KMS-11 (cell line): Measurements from ENCODE around the gene HS3ST5.

ENCODE experiments used
- H2AFZ ChIP-seq: fragments of 200-600 bp; sonication (generic); 2 replicates; pipeline ENCODE4 v1.6.1; 2016; ENCODE audit warnings: antibody characterized with exemption, mixed run types, low read depth
- H3K27ac ChIP-seq: fragments of 200-600 bp; sonication (generic); 2 replicates; pipeline ENCODE4 v1.6.1; 2016; ENCODE audit warnings: mild to moderate bottlenecking, mixed run types
- H3K27me3 ChIP-seq: fragments of 200-600 bp; sonication (generic); 2 replicates; pipeline ENCODE4 v1.6.1; 2017; ENCODE audit warnings: mild to moderate bottlenecking, low read depth, mixed run types, moderate library complexity; ENCODE audit not compliant: insufficient read depth
- H3K36me3 ChIP-seq: fragments of 200-600 bp; sonication (generic); 2 replicates; pipeline ENCODE4 v1.6.1; 2017; ENCODE audit warnings: mild to moderate bottlenecking, mixed run types; ENCODE audit not compliant: insufficient read depth
- H3K4me1 ChIP-seq: fragments of 200-600 bp; sonication (generic); 2 replicates; pipeline ENCODE4 v1.6.1; 2016; ENCODE audit warnings: mild to moderate bottlenecking, low read depth, mixed run types; ENCODE audit not compliant: poor library complexity, severe bottlenecking
- H3K4me2 ChIP-seq: fragments of 200-600 bp; sonication (generic); 2 replicates; pipeline ENCODE4 v1.7.0; 2016; ENCODE audit warnings: mild to moderate bottlenecking, mixed run types
- H3K4me3 ChIP-seq: fragments of 200-600 bp; sonication (generic); IDR thresholded peaks from 2 replicates; pipeline ENCODE4 v1.6.1; 2017; ENCODE audit warnings: low read depth, low read length, mixed read lengths; ENCODE audit not compliant: insufficient read depth
- H3K79me2 ChIP-seq: fragments of 200-600 bp; sonication (generic); 2 replicates; pipeline ENCODE4 v1.6.1; 2016; ENCODE audit warnings: low read depth, mixed run types; ENCODE audit not compliant: insufficient read depth
- H3K9ac ChIP-seq: fragments of 200-600 bp; sonication (generic); 2 replicates; pipeline ENCODE4 v1.6.1; 2016; ENCODE audit warnings: mild to moderate bottlenecking, mixed run types
- H4K20me1 ChIP-seq: fragments of 200-600 bp; sonication (generic); 2 replicates; pipeline ENCODE4 v1.6.1; 2016; ENCODE audit warnings: mild to moderate bottlenecking, mixed run types; ENCODE audit not compliant: insufficient read depth
- CTCF ChIP-seq: fragments of 200-600 bp; sonication (generic); conservative IDR thresholded peaks from 2 replicates; pipeline ENCODE4 v1.6.1; 2017; ENCODE audit warnings: low read depth, mild to moderate bottlenecking, antibody characterized with exemption, low read length, moderate library complexity, mixed read lengths

HS3ST5 gene

GRCh38 chr6:114334237-114334636 lies 8.6 kb downstream of the HS3ST5 start:
- no peaks in the 10 kb centered on the region for H3K79me2 ChIP-seq
- H3K4me2 ChIP-seq: no peak overlapping the region
- no peaks in the 10 kb centered on the region for H3K36me3 ChIP-seq
- no peak overlapping the region for H3K27ac ChIP-seq
- no peak overlapping the region for H2AFZ ChIP-seq
- H4K20me1 ChIP-seq: no peaks in the 10 kb centered on the region
- TF ChIP-seq CTCF: no peak
- H3K9ac ChIP-seq: no peak overlapping the region
- H3K4me1 ChIP-seq: no peaks in the 10 kb centered on the region
- H3K27me3 ChIP-seq: no peaks in the 10 kb centered on the region
- no peak overlapping the region for H3K4me3 ChIP-seq

GRCh38 chr6:114327074-114327473 lies 15.7 kb downstream of the HS3ST5 start:
- Histone ChIP-seq H3K27me3 (no peaks in the 10 kb centered on the region), H4K20me1 (no peaks in the 10 kb centered on the region), H3K4me3 (no peak overlapping the region), H3K9ac (no peak overlapping the region), H2AFZ (no peak overlapping the region), H3K4me2 (no peak overlapping the region), H3K36me3 (no peaks in the 10 kb centered on the region), H3K4me1 (peaks cover 5% of the 10 kb centered on the region), H3K27ac (no peak overlapping the region), H3K79me2 (no peaks in the 10 kb centered on the region)
- no peak for TF ChIP-seq CTCF

GRCh38 chr6:114323784-114324183 lies 19.0 kb downstream of the HS3ST5 start:
- Histone ChIP-seq H4K20me1 (no peaks in the 10 kb centered on the region), H3K27ac (no peak overlapping the region), H3K4me3 (no peak overlapping the region), H3K79me2 (no peaks in the 10 kb centered on the region), H3K4me2 (no peak overlapping the region), H3K4me1 (peaks cover 9% of the 10 kb centered on the region), H3K27me3 (no peaks in the 10 kb centered on the region), H3K9ac (no peak overlapping the region), H2AFZ (no peak overlapping the region), H3K36me3 (no peaks in the 10 kb centered on the region)
- no peak for TF ChIP-seq CTCF

GRCh38 chr6:114319749-114320148 lies 23.1 kb downstream of the HS3ST5 start:
- Histone ChIP-seq H3K36me3 (no peaks in the 10 kb centered on the region), H3K4me2 (no peak overlapping the region), H3K9ac (no peak overlapping the region)

More at GRCh38 chr6:114319749-114320148, 23.1 kb downstream of the HS3ST5 start:
- Histone ChIP-seq H2AFZ (no peak overlapping the region), H3K4me3 (no peak overlapping the region), H3K27ac (no peak overlapping the region), H4K20me1 (no peaks in the 10 kb centered on the region), H3K27me3 (no peaks in the 10 kb centered on the region), H3K79me2 (no peaks in the 10 kb centered on the region), H3K4me1 (peaks cover 34% of the 10 kb centered on the region)
- TF ChIP-seq CTCF: no peak
